HG03558 (cell line): Measurements from ENCODE around the gene ZGLP1.

Source experiments
- ATAC-seq: cut with Tn5 transposase; IDR thresholded peaks from one replicate; pipeline ENCODE4 v1.9.1; 2021; ENCODE audit warnings: moderate number of reproducible peaks; ENCODE audit not compliant: unreplicated experiment; ENCODE audit errors: extremely low read depth

The ZGLP1 gene

DNA sequence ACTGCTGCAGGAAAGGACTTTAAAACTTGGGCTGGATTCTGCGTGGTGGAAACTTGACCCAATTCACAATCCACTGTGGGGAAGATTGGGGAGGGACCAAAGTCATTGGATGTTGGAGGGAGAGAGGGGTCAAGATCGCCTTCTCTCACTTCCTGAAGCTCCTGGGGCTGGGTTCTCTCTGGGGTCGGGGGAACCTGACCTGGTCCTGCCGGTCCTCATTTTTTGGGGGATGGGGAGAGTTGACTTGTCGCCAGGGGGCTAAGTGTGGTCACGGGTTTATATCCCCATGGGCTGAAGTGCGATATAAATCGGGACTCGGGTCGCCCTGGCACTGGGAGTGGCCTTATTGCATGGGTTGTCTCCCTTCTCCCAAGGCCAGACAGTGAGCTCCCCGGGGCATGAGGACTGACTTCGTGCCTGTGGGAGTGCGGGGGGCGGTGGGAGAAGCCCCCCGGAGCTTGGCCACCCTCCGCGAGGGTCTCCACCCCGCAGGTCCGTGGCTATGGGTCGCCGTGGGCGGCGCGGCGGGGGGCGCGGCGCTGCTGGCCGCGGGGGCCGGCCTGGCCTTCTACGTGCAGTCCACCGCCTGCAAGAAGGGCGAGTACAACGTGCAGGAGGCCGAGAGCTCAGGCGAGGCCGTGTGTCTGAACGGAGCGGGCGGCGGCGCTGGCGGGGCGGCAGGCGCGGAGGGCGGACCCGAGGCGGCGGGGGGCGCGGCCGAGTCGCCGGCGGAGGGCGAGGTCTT, 13.6 kb downstream of the ZGLP1 start:
- no peak for ATAC-seq

DNA sequence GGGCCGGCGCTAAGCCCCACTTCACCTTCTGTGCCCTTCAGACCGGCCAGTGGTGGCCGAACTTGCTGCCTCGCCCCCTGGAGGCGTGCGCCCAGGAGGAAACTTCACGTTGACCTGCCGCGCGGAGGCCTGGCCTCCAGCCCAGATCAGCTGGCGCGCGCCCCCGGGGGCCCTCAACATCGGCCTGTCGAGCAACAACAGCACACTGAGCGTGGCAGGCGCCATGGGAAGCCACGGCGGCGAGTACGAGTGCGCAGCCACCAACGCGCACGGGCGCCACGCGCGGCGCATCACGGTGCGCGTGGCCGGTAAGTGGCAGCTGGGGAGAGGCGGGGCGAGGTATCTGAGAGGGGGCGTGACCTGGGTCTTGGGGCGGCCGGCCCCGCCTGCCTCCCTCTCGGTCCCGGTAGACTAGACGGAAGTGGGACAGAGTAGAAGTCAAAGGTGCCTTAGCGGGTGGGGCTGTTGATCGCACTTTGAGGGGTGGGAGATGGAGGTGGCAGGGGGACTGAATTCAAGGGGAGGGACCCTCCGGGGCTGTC, 14.2 kb downstream of the ZGLP1 start:
- no peak for ATAC-seq

DNA sequence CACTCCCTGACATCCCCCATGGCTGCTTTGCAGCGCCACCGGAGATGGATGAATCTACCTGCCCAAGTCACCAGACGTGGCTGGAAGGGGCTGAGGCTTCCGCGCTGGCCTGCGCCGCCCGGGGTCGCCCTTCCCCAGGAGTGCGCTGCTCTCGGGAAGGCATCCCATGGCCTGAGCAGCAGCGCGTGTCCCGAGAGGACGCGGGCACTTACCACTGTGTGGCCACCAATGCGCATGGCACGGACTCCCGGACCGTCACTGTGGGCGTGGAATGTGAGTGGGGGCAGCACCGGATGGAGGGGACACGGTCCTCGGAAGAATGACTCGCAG, 15.3 kb downstream of the ZGLP1 start:
- no peak for ATAC-seq

DNA sequence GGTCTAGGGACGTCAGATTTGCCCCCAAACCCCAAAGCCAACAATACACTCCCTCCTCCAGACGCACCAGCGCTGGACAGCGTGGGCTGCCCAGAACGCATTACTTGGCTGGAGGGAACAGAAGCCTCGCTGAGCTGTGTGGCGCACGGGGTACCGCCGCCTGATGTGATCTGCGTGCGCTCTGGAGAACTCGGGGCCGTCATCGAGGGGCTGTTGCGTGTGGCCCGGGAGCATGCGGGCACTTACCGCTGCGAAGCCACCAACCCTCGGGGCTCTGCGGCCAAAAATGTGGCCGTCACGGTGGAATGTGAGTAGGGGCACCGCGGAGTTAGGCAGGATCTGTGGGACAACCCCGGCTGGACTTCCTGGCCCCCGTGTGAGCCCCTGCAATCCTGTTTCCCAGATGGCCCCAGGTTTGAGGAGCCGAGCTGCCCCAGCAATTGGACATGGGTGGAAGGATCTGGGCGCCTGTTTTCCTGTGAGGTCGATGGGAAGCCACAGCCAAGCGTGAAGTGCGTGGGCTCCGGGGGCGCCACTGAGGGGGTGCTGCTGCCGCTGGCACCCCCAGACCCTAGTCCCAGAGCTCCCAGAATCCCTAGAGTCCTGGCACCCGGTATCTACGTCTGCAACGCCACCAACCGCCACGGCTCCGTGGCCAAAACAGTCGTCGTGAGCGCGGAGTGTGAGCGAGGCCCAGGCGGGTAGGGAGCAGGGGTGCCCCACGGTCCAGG, 15.8 kb downstream of the ZGLP1 start:
- ATAC-seq: no peak

DNA sequence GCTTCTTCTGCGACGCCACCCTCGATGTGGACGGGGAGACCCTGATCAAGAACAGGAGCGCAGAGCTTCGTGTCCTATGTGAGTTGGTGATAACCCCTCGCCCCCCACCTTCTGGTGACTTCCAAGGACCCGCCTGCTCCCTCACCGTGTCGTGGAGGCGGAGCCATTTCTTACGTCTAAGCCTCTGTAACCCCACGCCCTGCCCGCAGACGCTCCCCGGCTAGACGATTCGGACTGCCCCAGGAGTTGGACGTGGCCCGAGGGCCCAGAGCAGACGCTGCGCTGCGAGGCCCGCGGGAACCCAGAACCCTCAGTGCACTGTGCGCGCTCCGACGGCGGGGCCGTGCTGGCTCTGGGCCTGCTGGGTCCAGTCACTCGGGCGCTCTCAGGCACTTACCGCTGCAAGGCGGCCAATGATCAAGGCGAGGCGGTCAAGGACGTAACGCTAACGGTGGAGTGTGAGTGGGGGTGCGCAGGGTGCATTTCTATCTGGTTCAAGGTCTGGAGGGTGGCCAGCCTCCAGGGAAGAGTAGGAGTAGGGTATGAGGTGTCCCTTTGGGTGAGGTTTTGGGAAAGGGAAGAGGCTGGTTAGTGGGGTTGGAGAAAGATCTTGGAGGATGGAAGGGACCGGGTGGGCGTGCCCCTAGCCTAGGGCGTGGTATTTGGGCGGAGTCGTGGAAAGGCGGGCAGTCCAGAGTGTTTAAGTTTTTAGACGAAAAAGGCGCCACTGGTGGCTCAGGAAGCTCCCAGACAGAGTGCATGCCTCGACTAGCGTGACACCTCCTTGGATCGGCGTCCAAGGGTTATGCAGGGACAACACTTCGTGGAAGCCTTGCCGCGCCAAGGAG, 16.6 kb downstream of the ZGLP1 start:
- no peak for ATAC-seq

DNA sequence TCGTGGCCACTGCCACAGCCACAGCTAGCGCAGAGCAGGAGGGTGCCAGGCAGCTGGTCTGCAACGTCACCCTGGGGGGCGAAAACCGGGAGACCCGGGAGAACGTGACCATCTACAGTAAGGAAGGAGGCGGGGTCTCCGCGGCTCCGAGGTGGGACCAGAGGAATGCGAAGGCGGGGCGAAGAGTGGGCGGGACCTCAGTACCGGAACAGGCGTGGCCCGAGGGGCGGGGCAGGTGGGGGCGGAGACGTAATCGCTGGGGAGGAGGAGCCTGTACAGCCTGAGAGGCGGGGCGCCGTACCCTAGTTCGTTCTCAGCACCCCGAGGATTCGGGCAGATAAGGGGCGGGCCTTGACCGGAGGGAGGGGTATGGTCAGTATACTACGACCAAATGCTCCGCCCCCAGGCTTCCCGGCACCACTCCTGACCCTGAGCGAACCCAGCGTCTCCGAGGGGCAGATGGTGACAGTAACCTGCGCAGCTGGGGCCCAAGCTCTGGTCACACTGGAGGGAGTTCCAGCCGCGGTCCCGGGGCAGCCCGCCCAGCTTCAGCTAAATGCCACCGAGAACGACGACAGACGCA, 17.3 kb downstream of the ZGLP1 start:
- no peak for ATAC-seq

DNA sequence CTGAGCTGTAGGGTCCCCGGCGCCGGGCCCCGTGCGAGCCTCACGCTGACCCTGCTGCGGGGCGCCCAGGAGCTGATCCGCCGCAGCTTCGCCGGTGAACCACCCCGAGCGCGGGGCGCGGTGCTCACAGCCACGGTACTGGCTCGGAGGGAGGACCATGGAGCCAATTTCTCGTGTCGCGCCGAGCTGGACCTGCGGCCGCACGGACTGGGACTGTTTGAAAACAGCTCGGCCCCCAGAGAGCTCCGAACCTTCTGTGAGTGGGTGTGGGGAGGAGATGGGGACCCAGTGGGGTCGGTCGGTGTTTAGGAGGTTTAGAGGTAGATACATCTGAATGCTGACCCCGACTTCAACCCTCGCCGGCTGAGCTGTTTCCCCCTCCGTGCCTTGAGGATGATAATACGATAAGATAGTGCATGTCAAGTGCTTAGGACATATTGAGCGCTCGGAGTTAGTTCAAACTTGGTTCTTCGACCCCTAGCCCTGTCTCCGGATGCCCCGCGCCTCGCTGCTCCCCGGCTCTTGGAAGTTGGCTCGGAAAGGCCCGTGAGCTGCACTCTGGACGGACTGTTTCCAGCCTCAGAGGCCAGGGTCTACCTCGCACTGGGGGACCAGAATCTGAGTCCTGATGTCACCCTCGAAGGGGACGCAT, 17.9 kb downstream of the ZGLP1 start:
- no peak for ATAC-seq

DNA sequence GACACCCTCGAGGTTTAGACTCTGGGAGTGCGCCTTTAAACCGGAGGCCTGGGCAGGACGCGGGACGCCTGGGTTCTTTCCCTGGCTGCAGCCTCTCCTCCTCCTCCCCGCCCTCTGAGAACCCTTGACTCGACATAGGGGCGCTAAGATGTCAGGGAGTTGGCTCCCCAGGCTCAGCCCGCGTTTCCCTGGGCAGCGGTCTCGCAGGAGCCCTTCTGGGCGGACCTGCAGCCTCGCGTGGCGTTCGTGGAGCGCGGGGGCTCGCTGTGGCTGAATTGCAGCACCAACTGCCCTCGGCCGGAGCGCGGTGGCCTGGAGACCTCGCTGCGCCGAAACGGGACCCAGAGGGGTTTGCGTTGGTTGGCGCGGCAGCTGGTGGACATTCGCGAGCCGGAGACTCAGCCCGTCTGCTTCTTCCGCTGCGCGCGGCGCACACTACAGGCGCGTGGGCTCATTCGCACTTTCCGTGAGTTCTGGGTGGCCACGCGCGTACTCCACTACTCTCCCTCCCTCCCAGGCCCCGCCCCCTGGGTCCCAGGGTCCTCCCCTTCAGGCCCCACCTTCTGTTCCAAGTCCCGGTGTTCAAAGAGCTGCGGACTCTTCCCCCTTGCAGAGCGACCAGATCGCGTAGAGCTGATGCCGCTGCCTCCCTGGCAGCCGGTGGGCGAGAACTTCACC, 18.6 kb downstream of the ZGLP1 start:
- no peak for ATAC-seq

DNA sequence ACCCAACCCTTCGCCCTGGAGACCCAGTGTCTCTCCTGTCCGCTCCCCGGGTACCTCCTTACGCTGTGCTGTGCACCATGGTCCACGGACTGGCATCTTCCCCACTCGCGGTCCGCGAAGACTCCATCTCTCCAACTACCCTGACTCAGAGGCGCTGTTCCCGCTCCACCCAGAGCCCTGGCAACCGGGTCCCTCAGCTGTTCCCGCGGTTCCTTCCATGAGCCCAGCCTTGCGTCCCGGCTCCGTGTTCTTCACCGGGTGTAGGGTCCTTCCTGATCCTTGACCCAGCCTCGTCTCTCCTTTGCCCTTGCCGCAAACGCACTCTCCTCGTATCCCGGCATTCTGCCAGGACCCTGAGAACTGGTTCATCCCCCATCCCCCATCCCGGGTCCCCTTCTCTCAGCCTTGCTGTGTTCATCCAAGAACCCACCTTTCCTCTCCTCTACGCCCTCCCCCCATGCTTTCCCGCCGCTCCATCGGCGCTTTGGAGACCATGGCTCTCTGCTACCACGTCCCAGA, 19.2 kb downstream of the ZGLP1 start:
- no peak for ATAC-seq

DNA sequence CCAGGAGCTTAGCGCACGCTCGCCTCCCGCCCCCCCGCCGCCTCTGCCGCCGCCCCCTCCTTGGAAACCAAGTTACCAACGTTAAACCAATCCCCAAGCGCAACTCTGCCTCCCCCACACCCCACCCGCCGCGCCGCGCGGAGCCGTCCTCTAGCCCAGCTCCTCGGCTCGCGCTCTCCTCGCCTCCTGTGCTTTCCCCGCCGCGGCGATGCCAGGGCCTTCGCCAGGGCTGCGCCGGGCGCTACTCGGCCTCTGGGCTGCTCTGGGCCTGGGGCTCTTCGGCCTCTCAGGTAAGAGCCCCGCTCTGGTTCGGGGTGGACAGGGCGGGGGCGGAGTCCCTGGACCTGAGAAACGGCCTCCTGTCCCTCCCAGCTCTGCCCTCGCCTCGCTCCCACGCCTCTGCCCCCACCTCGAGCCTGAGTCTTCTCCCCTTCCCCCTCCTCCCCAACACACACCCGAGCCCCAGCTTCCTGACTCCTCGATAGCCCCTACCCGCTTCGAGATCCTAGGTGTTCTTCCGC, 19.7 kb downstream of the ZGLP1 start, which contains the start of gene ICAM5:
Gene ICAM5 (plus strand): TSS at position 117 of the 521 bp plus-strand sequence. CDS start 92 bp downstream, at position 209.
- no peak for ATAC-seq

DNA sequence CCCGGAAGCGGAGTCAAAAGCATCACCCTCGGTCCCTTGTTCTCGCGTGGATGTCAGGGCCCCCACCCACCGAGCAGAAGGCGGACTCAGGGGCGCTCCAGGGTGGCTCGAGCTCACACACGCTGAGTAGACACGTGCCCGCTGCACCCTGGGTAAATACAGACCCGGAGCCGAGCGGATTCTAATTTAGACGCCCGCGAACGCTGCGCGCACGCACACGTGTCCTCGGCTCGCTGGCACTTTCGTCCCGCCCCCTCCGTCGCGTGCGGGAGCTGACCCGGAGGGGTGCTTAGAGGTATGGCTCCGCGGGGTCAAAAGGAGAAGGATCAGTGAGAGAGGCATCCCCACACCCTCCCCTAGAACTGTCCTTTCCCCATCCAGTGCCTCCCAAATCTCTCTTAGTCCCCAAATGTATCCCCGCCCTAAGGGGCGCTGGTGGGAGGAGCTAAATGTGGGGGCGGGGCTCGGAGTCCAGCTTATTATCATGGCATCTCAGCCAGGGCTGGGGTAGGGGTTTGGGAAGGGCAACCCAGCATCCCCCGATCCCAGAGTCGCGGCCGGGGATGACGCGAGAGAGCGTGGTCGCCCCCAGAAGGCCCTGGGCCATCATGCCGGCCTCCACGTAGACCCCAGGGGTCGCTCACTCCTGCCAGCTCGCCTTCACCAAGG, 20.3 kb downstream of the ZGLP1 start:
- ATAC-seq: no peak

DNA sequence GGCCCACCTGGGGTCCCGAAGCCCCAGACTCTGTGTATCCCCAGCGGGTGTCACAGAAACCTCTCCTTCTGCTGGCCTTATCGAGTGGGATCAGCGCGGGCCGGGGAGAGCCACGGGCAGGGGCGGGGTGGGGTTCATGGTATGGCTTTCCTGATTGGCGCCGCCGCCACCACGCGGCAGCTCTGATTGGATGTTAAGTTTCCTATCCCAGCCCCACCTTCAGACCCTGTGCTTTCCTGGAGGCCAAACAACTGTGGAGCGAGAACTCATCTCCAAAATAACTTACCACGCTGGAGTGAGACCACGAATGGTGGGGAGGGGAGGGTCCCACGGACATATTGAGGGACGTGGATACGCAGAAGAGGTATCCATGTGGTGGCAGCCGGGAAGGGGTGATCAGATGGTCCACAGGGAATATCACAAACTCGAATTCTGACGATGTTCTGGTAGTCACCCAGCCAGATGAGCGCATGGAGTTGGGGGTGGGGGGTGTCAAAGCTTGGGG, 20.9 kb downstream of the ZGLP1 start:
- ATAC-seq: no peak

DNA sequence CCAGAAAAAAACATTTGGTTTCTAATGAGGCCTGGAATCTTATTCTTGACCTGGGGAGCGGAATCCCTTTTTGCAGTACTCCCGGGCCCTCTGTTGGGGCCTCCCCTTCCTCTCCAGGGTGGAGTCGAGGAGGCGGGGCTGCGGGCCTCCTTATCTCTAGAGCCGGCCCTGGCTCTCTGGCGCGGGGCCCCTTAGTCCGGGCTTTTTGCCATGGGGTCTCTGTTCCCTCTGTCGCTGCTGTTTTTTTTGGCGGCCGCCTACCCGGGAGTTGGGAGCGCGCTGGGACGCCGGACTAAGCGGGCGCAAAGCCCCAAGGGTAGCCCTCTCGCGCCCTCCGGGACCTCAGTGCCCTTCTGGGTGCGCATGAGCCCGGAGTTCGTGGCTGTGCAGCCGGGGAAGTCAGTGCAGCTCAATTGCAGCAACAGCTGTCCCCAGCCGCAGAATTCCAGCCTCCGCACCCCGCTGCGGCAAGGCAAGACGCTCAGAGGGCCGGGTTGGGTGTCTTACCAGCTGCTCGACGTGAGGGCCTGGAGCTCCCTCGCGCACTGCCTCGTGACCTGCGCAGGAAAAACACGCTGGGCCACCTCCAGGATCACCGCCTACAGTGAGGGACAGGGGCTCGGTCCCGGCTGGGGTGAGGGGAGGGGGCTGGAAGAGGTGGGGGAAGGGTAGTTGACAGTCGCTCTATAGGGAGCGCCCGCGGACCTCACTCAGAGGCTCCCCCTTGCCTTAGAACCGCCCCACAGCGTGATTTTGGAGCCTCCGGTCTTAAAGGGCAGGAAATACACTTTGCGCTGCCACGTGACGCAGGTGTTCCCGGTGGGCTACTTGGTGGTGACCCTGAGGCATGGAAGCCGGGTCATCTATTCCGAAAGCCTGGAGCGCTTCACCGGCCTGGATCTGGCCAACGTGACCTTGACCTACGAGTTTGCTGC, 22.5 kb downstream of the ZGLP1 start, which contains the start of gene ICAM4:
Gene ICAM4 (plus strand): TSS at position 153 of the 935 bp plus-strand sequence. CDS start 58 bp downstream, at position 211.
- no peak for ATAC-seq

DNA sequence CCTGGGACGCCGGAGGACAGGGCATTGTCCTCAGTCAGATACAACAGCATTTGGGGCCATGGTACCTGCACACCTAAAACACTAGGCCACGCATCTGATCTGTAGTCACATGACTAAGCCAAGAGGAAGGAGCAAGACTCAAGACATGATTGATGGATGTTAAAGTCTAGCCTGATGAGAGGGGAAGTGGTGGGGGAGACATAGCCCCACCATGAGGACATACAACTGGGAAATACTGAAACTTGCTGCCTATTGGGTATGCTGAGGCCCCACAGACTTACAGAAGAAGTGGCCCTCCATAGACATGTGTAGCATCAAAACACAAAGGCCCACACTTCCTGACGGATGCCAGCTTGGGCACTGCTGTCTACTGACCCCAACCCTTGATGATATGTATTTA, 24.2 kb downstream of the ZGLP1 start:
- no peak for ATAC-seq

DNA sequence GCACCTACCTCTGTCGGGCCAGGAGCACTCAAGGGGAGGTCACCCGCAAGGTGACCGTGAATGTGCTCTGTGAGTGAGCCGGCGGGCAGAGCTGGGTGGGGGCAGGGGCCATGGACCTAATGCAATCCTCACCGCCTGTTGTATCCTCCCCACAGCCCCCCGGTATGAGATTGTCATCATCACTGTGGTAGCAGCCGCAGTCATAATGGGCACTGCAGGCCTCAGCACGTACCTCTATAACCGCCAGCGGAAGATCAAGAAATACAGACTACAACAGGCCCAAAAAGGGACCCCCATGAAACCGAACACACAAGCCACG, 24.7 kb downstream of the ZGLP1 start:
- no peak for ATAC-seq

DNA sequence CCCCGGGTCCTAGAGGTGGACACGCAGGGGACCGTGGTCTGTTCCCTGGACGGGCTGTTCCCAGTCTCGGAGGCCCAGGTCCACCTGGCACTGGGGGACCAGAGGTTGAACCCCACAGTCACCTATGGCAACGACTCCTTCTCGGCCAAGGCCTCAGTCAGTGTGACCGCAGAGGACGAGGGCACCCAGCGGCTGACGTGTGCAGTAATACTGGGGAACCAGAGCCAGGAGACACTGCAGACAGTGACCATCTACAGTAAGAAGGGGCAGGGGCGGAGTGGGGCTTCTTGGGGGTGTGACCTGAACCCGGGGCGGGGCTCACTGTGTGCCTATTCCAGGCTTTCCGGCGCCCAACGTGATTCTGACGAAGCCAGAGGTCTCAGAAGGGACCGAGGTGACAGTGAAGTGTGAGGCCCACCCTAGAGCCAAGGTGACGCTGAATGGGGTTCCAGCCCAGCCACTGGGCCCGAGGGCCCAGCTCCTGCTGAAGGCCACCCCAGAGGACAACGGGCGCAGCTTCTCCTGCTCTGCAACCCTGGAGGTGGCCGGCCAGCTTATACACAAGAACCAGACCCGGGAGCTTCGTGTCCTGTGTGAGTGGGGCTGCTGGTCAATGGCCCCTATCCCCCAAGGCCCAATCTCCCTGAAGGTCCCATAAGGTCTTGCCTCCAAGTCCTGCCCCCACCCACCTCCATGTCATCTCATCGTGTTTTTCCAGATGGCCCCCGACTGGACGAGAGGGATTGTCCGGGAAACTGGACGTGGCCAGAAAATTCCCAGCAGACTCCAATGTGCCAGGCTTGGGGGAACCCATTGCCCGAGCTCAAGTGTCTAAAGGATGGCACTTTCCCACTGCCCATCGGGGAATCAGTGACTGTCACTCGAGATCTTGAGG, 25.3 kb downstream of the ZGLP1 start:
- no peak for ATAC-seq
